Breast epithelium (tissue), 4 donors: Measurements from ENCODE around the gene CABP7. TPM values are rescaled to one million over a fixed set of nuclear protein-coding genes. Genes with fewer than 3 reads are reported as not detected.

Source experiments
- DNase-seq, 2 donors: peaks; one replicate each; pipeline ENCODE4 v3.0.0-alpha.2; 2019; ENCODE audit warnings: low spot score in 2 of 2
- H3K27ac ChIP-seq, 2 donors: fragments of 200-600 bp; sonication (generic) in 1 of 2; one replicate each; pipeline ENCODE4 v1.5.1; 2016 to 2019; ENCODE audit warnings: mild to moderate bottlenecking in 1 of 2
- H3K27me3 ChIP-seq, 2 donors: fragments of 200-600 bp; sonication (generic) in 1 of 2; one replicate each; pipeline versions ENCODE4 v1.5.1 to v1.6.0; 2017 to 2019; ENCODE audit warnings: control low read depth in 1 of 2, mild to moderate bottlenecking in 1 of 2
- H3K36me3 ChIP-seq: fragments of 200-600 bp; one replicate; pipeline ENCODE4 v1.5.1; 2019
- H3K4me1 ChIP-seq, 2 donors: fragments of 200-600 bp; sonication (generic); one replicate each; pipeline ENCODE4 v1.5.1; 2016 to 2019; ENCODE audit warnings: control low read depth in 1 of 2
- H3K4me3 ChIP-seq, 3 donors: fragments of 200-600 bp; sonication (generic); 1 replicate in 2 of 3; 2 replicates in 1 of 3; pipeline ENCODE4 v1.5.1; 2016 to 2019; ENCODE audit warnings: mild to moderate bottlenecking in 3 of 3, moderate library complexity in 2 of 3
- H3K9me3 ChIP-seq, 2 donors: fragments of 200-600 bp; sonication (generic) in 1 of 2; one replicate each; pipeline ENCODE4 v1.5.1; 2016 to 2019; ENCODE audit warnings: control low read depth in 1 of 2
- POLR2A ChIP-seq: fragments of 450-650 bp; IDR thresholded peaks from one replicate; pipeline ENCODE4 v1.6.1; 2016; ENCODE audit warnings: antibody characterized with exemption, mild to moderate bottlenecking, moderate library complexity
- POLR2AphosphoS5 ChIP-seq, 3 donors: sonication (generic); formaldehyde crosslinking; IDR thresholded peaks; one replicate each; pipeline ENCODE4 v1.6.1; 2017; ENCODE audit warnings: antibody characterized with exemption in 3 of 3
- intact Hi-C: fragments of 100-400 bp; cut with DNase I; formaldehyde crosslinking; loops from one replicate; pipeline ENCODE4 v1.15.1; 2023; ENCODE audit warnings: low total_unique reads
- total RNA-seq, 3 donors: library from RNA; depleted of rRNA; stranded (reverse); fragments of >200 nt; gene quantifications; one replicate each; pipeline ENCODE4 v1.1.0, GENCODE V29; 2016
- TF ChIP-seq, protein P1 (sequence below), 3 donors: fragments of 450-650 bp; IDR thresholded peaks; one replicate each; pipeline ENCODE4 v1.5.1; 2016 to 2017; ENCODE audit warnings: antibody characterized with exemption in 3 of 3, mild to moderate bottlenecking in 3 of 3, moderate library complexity in 3 of 3

CABP7 gene
- total RNA-seq, 3 donors from 2014 or later, result not detected

DNA sequence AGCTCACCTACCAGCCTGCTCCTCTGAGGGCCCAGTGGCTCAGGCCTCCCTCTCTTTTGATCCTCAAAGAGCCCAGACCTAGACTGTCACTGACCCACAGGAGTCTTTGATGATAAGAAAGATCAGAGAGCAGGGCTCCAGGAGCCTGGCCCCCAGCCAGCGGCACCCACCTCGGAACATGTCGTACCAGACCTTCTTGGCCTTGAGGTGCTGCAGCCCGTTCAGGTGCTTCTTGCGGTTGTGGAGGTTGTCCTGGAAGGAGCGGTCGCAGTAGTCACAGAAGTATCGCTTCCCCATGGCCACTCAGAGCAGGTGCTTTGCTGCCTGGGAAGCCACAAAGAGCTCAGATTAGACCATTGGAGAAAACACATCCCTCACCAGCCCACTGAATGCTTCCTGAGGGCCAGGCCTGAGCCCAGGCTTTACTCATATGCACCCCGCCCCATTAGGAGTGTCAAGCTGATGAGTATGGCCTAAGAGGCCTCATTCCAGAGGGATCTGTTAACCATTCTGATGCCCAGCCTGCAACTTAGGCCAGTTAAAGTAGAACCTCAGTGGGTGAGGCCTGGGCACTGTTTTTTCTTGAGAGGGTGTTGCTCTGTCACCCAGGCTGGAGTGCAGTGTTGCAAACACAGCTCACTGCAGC lies 28.6 kb downstream of the CABP7 start:
- no peaks in the 10 kb centered on the region for H3K9me3 ChIP-seq
- no peaks in the 10 kb centered on the region for H3K27me3 ChIP-seq
- DNase-seq, result no peak
- no peak for TF ChIP-seq POLR2AphosphoS5 (IDR thresholded peaks at IDR 0.05)
- TF ChIP-seq, protein P1, sequence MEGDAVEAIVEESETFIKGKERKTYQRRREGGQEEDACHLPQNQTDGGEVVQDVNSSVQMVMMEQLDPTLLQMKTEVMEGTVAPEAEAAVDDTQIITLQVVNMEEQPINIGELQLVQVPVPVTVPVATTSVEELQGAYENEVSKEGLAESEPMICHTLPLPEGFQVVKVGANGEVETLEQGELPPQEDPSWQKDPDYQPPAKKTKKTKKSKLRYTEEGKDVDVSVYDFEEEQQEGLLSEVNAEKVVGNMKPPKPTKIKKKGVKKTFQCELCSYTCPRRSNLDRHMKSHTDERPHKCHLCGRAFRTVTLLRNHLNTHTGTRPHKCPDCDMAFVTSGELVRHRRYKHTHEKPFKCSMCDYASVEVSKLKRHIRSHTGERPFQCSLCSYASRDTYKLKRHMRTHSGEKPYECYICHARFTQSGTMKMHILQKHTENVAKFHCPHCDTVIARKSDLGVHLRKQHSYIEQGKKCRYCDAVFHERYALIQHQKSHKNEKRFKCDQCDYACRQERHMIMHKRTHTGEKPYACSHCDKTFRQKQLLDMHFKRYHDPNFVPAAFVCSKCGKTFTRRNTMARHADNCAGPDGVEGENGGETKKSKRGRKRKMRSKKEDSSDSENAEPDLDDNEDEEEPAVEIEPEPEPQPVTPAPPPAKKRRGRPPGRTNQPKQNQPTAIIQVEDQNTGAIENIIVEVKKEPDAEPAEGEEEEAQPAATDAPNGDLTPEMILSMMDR (IDR thresholded peaks at IDR 0.05), result no peak
- TF ChIP-seq POLR2A, result no peak
- no peak overlapping the region for H3K4me3 ChIP-seq
- H3K27ac ChIP-seq, result no peak overlapping the region
- H3K36me3 ChIP-seq, result no peaks in the 10 kb centered on the region
- no peaks in the 10 kb centered on the region for H3K4me1 ChIP-seq
- intact Hi-C loops, result no loop called here

DNA sequence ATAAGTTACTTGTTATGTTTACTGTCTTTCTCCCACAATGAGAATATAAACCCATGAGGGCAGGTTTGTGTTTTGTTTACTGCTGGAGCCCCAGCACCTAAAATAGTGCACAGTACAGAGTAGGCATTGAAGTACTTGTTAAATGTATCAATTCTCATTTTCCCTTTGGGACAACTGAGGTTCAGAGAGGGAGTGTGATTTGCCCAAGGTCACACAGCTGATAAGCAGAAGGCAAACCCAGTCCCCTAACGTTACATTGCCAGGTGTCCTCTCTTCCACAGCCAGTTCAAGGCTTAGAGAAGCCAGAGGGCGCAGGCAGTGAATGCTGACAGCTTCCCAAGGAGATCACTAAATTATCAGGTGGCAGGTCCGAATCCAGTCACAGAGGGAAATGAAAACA lies 30.2 kb downstream of the CABP7 start:
- Histone ChIP-seq H3K27ac (no peak overlapping the region), H3K4me3 (no peak overlapping the region), H3K4me1 (no peaks in the 10 kb centered on the region), H3K36me3 (no peaks in the 10 kb centered on the region), H3K27me3 (no peaks in the 10 kb centered on the region), H3K9me3 (no peaks in the 10 kb centered on the region)
- TF ChIP-seq POLR2AphosphoS5 (IDR thresholded peaks at IDR 0.05) (no peak), POLR2A (no peak)
- TF ChIP-seq, protein P1 (IDR thresholded peaks at IDR 0.05), result no peak
- intact Hi-C loops, result no loop called here
- no peak for DNase-seq

DNA sequence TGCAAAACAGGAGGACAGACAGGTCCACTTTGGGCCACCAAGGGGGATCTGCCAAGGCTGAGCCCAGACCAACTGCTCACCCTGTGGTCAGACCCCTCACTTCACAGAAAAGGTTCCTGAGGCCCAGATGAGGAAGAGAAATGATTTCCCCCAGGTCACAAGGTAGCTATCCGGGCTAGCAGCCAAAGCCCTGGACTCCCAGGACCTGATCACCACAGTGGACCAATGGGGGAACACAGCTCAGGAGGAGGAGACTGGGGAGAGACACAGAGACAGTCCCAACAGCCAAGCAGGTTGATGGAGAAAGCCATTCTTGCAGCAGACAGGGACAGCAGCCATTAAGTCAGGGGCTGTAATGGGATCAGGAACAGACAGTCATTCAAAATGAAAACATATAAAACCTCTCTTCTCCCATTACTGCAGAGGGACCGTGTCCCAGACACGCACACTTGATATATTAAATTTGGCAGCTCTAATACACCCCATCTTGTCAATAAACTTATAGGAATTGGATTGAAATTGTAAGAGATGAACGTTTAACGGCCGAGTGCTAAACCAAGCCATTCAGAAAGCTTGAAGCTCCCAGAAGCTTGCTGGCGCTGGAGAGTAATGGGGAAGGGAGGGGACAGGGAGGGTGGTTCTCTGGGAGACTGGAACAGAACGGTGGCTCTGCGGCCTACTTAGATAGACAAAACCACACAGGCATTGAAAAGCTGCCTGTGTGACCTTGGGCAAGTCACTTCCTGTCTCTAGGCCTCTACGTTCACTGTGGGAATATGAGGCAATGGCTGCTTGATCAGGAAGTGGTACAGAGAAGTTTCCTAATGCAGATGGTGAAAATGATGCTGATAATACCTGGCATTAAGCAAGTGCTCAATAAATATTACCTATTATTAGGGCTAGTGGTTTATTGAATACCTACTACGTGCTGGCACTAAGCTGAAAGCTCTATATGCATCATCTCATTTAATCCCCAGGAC lies 31.0 kb downstream of the CABP7 start:
- DNase-seq, result no peak
- Histone ChIP-seq H3K27me3 (no peaks in the 10 kb centered on the region), H3K9me3 (no peaks in the 10 kb centered on the region), H3K4me1 (no peaks in the 10 kb centered on the region), H3K36me3 (no peaks in the 10 kb centered on the region), H3K27ac (no peak overlapping the region), H3K4me3 (no peak overlapping the region)
- no peak for TF ChIP-seq POLR2A
- no peak for TF ChIP-seq POLR2AphosphoS5 (IDR thresholded peaks at IDR 0.05)
- TF ChIP-seq, protein P1 (IDR thresholded peaks at IDR 0.05), result no peak
- intact Hi-C loops, result no loop called here

DNA sequence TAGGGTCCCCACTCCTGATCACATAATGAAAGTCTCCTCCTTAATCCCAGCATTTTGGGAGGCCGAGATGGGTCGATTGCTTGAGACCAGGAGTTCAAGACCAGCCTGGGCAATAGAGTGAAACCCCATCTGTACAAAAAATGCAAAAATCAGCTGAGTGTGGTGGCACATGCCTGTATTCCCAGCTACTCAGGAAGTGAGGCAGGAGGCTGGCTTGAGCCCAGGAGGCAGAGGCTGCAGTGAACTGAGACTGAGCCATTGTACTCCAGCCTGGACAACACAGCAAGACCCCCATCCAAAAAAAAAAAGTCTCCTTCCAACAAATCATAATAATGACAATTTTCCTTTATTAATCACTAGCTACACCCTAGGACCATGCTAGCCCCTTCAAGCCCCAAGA lies 31.9 kb downstream of the CABP7 start:
- TF ChIP-seq, protein P1 (IDR thresholded peaks at IDR 0.05), result no peak
- no peak for TF ChIP-seq POLR2A
- TF ChIP-seq POLR2AphosphoS5 (IDR thresholded peaks at IDR 0.05), result no peak
- no peak for DNase-seq
- Histone ChIP-seq H3K4me3 (no peak overlapping the region), H3K27me3 (no peaks in the 10 kb centered on the region), H3K36me3 (no peaks in the 10 kb centered on the region), H3K9me3 (no peaks in the 10 kb centered on the region), H3K27ac (no peak overlapping the region), H3K4me1 (no peaks in the 10 kb centered on the region)
- intact Hi-C loops, result no loop called here
